HepG2 (cell line): ENCODE data around the gene MIF4GD. TPM values are rescaled to one million over a fixed set of nuclear protein-coding genes. Genes with fewer than 3 reads are reported as not detected.
A peak's percentile ranks its signal among the peaks of the same experiment; 100 is the strongest.

ENCODE experiments used
- CEBPG ChIP-seq: IDR thresholded peaks from 2 replicates; pipeline ENCODE4 v1.6.1; 2016
- GATAD2A ChIP-seq: IDR thresholded peaks from 2 replicates; pipeline ENCODE4 v1.6.1; 2016
- JUND ChIP-seq: sonication (generic); formaldehyde crosslinking; IDR thresholded peaks from 2 replicates; pipeline ENCODE4 v1.8.0; 2022; ENCODE audit warnings: mild to moderate bottlenecking, missing genetic modification reagents
- MBD4 ChIP-seq: IDR thresholded peaks from 2 replicates; pipeline ENCODE4 v1.6.1; 2012; ENCODE audit warnings: low read length, inconsistent platforms, borderline replicate concordance
- NONO ChIP-seq, 2 experiments: fragments of 450-650 bp in 1 of 2; sonication (generic) in 1 of 2; formaldehyde crosslinking in 1 of 2; IDR thresholded peaks in 1 of 2; conservative IDR thresholded peaks in 1 of 2; 2 replicates each; pipeline versions ENCODE4 v1.6.1 to v1.8.0; 2017 to 2022; ENCODE audit warnings: mild to moderate bottlenecking in 1 of 2, missing genetic modification reagents in 1 of 2, moderate library complexity in 1 of 2
- PHF20 ChIP-seq: sonication (generic); formaldehyde crosslinking; IDR thresholded peaks from 2 replicates; pipeline ENCODE4 v1.5.0; 2020; ENCODE audit warnings: mild to moderate bottlenecking, missing genetic modification reagents
- RFXAP ChIP-seq: sonication (generic); formaldehyde crosslinking; IDR thresholded peaks from 2 replicates; pipeline ENCODE4 v1.4.0; 2020; ENCODE audit warnings: missing genetic modification reagents, borderline replicate concordance
- SALL1 ChIP-seq: sonication (generic); formaldehyde crosslinking; IDR thresholded peaks from 2 replicates; pipeline ENCODE4 v1.8.0; 2022; ENCODE audit warnings: mild to moderate bottlenecking, missing genetic modification reagents
- SMC3 ChIP-seq: IDR thresholded peaks from 2 replicates; pipeline ENCODE4 v1.6.1; 2011; ENCODE audit warnings: low read length, improper control_type of control experiment
- SOX13 ChIP-seq, 3 experiments: fragments of 450-650 bp in 1 of 3; sonication (generic) in 1 of 3; formaldehyde crosslinking in 1 of 3; IDR thresholded peaks in 2 of 3; conservative IDR thresholded peaks in 1 of 3; 2 replicates each; pipeline versions ENCODE4 v1.5.0 to v1.6.1; 2016 to 2020; ENCODE audit warnings: antibody characterized with exemption in 1 of 3, mild to moderate bottlenecking in 1 of 3, missing compliant biosample characterization in 1 of 3, missing genetic modification reagents in 1 of 3, moderate library complexity in 1 of 3
- SSRP1 ChIP-seq: IDR thresholded peaks from 2 replicates; pipeline ENCODE4 v1.6.1; 2016; ENCODE audit warnings: control low read depth
- STAG1 ChIP-seq: sonication (generic); formaldehyde crosslinking; IDR thresholded peaks from 2 replicates; pipeline ENCODE4 v1.4.0; 2020; ENCODE audit warnings: missing genetic modification reagents
- TRIM24 ChIP-seq: sonication (generic); formaldehyde crosslinking; IDR thresholded peaks from 2 replicates; pipeline ENCODE4 v1.8.0; 2022; ENCODE audit warnings: mild to moderate bottlenecking, missing genetic modification reagents
- ZNF143 ChIP-seq: sonication (generic); formaldehyde crosslinking; IDR thresholded peaks from 2 replicates; pipeline ENCODE4 v1.4.0; 2020; ENCODE audit warnings: missing genetic modification reagents
- ZNF207 ChIP-seq: fragments of 450-650 bp; IDR thresholded peaks from 2 replicates; pipeline ENCODE4 v1.6.1; 2016; ENCODE audit warnings: antibody characterized with exemption, borderline replicate concordance
- ZNF232 ChIP-seq: sonication (generic); formaldehyde crosslinking; IDR thresholded peaks from 2 replicates; pipeline ENCODE4 v1.4.0; 2020; ENCODE audit warnings: missing genetic modification reagents, borderline replicate concordance
- ZNF34 ChIP-seq: sonication (generic); formaldehyde crosslinking; IDR thresholded peaks from 2 replicates; pipeline ENCODE4 v1.4.0; 2020; ENCODE audit warnings: mild to moderate bottlenecking, missing genetic modification reagents, borderline replicate concordance
- ZNF605 ChIP-seq: sonication (generic); formaldehyde crosslinking; IDR thresholded peaks from 2 replicates; pipeline ENCODE4 v1.8.0; 2022; ENCODE audit warnings: mild to moderate bottlenecking, missing genetic modification reagents
- ZNF614 ChIP-seq: IDR thresholded peaks from 2 replicates; pipeline ENCODE4 v1.6.1; 2018; ENCODE audit warnings: missing biosample characterization, missing genetic modification reagents, inconsistent platforms, borderline replicate concordance
- ZNF746 ChIP-seq: sonication (generic); formaldehyde crosslinking; IDR thresholded peaks from 2 replicates; pipeline ENCODE4 v1.8.0; 2022; ENCODE audit warnings: mild to moderate bottlenecking, missing genetic modification reagents
- ZNF777 ChIP-seq: sonication (generic); formaldehyde crosslinking; IDR thresholded peaks from 2 replicates; pipeline ENCODE4 v1.4.0; 2020; ENCODE audit warnings: missing genetic modification reagents
- polyA plus RNA-seq, 8 experiments: library from polyadenylated mRNA; depleted of rRNA in 3 of 8; stranded (reverse) in 7 of 8; unstranded in 1 of 8; fragments of >200 nt; fragmentation: Illumina TruSeq in 4 of 8; extraction: Trizol in 4 of 8; gene quantifications; 2 replicates each; pipeline versions ENCODE4 v1.2.1 to v1.2.3, GENCODE V29; 2011 to 2016; ENCODE audit warnings: low read depth in 4 of 8, missing spikeins in 1 of 8, mixed read lengths in 1 of 8; ENCODE audit not compliant: insufficient read depth in 1 of 8
- total RNA-seq, 5 experiments: library from RNA; depleted of rRNA; stranded (reverse); fragments of >200 nt; fragmentation: Illumina TruSeq; extraction: Trizol; gene quantifications; 2 replicates each; pipeline ENCODE4 v1.2.3, GENCODE V29; 2016; ENCODE audit warnings: low read depth in 1 of 5
- TF ChIP-seq, protein P1 (sequence below): sonication (generic); formaldehyde crosslinking; IDR thresholded peaks from 2 replicates; pipeline ENCODE4 v1.5.0; 2020; ENCODE audit warnings: mild to moderate bottlenecking, missing genetic modification reagents
- TF ChIP-seq, protein P2 (sequence below): sonication (generic); formaldehyde crosslinking; IDR thresholded peaks from 2 replicates; pipeline ENCODE4 v1.8.0; 2023; ENCODE audit warnings: mild to moderate bottlenecking, missing genetic modification reagents
- TF ChIP-seq, protein P3 (sequence below): sonication (generic); formaldehyde crosslinking; IDR thresholded peaks from 2 replicates; pipeline ENCODE4 v1.8.0; 2022; ENCODE audit warnings: low read depth, missing genetic modification reagents
- TF ChIP-seq, protein P4 (sequence below): sonication (generic); formaldehyde crosslinking; IDR thresholded peaks from 2 replicates; pipeline ENCODE4 v1.4.0; 2020; ENCODE audit warnings: missing genetic modification reagents

The MIF4GD gene
- total and polyA plus RNA-seq, 2 of the 13 experiments (the other 11 are each of a cell fraction or from before 2014, with no cell fraction given): 14.0 to 28.0 TPM

DNA sequence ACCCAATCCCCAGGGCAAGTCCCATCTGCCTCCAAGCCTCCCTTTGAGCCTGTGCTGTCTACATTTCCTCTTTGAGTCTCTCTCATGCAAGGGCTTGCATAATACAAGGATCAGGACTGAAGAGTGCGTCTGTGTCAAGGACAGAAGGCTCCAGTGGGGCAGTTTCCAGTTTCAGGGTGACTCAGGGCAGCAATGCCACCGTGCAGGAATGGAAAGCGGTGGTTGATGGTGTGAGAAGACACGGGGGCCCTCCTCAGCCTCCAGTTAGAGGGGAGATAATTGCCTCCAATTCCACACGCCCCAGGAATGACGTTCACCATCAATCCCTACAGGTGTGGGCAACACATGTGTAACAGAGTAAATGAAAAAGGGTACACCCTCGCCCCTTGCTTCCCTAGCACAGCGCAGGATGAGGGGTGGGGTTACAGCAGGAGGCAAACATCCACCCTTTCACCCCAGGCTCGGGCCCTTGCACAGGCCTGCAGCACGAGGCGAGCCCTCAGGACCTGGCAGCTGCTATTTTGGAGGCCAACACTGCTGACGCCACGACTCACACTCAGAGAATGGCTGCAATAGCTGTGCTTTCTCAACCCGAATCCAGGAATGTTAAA, 43.0 kb upstream of the MIF4GD start (continued):
- TF ChIP-seq, protein P1, sequence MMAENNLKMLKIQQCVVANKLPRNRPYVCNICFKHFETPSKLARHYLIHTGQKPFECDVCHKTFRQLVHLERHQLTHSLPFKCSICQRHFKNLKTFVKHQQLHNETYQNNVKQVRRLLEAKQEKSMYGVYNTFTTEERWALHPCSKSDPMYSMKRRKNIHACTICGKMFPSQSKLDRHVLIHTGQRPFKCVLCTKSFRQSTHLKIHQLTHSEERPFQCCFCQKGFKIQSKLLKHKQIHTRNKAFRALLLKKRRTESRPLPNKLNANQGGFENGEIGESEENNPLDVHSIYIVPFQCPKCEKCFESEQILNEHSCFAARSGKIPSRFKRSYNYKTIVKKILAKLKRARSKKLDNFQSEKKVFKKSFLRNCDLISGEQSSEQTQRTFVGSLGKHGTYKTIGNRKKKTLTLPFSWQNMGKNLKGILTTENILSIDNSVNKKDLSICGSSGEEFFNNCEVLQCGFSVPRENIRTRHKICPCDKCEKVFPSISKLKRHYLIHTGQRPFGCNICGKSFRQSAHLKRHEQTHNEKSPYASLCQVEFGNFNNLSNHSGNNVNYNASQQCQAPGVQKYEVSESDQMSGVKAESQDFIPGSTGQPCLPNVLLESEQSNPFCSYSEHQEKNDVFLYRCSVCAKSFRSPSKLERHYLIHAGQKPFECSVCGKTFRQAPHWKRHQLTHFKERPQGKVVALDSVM (CRISPR knock-in tag): peak; percentile 91
- 0 out of 2 replicates have a peak, but pooled peaks have one; percentile 5 for TF ChIP-seq ZNF605
- 0 out of 2 replicates have a peak, but pooled peaks have one; percentile 42 for TF ChIP-seq ZNF746 (CRISPR knock-in tag)
- TF ChIP-seq, protein P2, sequence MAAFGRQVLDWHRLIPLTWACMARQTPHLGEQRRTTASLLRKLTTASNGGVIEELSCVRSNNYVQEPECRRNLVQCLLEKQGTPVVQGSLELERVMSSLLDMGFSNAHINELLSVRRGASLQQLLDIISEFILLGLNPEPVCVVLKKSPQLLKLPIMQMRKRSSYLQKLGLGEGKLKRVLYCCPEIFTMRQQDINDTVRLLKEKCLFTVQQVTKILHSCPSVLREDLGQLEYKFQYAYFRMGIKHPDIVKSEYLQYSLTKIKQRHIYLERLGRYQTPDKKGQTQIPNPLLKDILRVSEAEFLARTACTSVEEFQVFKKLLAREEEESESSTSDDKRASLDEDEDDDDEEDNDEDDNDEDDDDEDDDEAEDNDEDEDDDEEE: no peak
- TF ChIP-seq SOX13 (IDR thresholded peaks at IDR 0.05): no peak
- peak in 1 of 2 experiments; percentile 54; a peak in 2 of 4 replicates for TF ChIP-seq SOX13 (CRISPR knock-in tag; conservative IDR thresholded peaks at IDR 0.05 in 1 of 2, IDR thresholded peaks at IDR 0.05 in 1 of 2)
- no peak for TF ChIP-seq PHF20 (CRISPR knock-in tag)
- no peak for TF ChIP-seq RFXAP (CRISPR knock-in tag)
- no peak for TF ChIP-seq ZNF777
- 0 out of 2 replicates have a peak, but pooled peaks have one; percentile 47 for TF ChIP-seq SSRP1
- peak; percentile 5; the same call in 1 of the 2 replicates for TF ChIP-seq STAG1 (CRISPR knock-in tag)
- no peak for TF ChIP-seq ZNF232
- TF ChIP-seq SALL1 (CRISPR knock-in tag): peak; percentile 42; the same call in 1 of the 2 replicates
- 0 out of 2 replicates have a peak, but pooled peaks have one; percentile 18 for TF ChIP-seq ZNF614
- peak; percentile 92 for TF ChIP-seq CEBPG
- no peak for TF ChIP-seq MBD4
- peak; percentile 82 for TF ChIP-seq GATAD2A
- TF ChIP-seq SMC3: peak; percentile 24; the same call in 1 of the 2 replicates
- TF ChIP-seq ZNF143 (CRISPR knock-in tag): no peak
- no peak for TF ChIP-seq NONO (IDR thresholded peaks at IDR 0.05)
- TF ChIP-seq NONO (CRISPR knock-in tag; conservative IDR thresholded peaks at IDR 0.05): 0 out of 2 replicates have a peak, but pooled peaks have one; percentile 4
- no peak for TF ChIP-seq ZNF207
- no peak for TF ChIP-seq TRIM24 (CRISPR knock-in tag)
- no peak for TF ChIP-seq ZNF34 (CRISPR knock-in tag)
- no peak for TF ChIP-seq JUND
- TF ChIP-seq, protein P3, sequence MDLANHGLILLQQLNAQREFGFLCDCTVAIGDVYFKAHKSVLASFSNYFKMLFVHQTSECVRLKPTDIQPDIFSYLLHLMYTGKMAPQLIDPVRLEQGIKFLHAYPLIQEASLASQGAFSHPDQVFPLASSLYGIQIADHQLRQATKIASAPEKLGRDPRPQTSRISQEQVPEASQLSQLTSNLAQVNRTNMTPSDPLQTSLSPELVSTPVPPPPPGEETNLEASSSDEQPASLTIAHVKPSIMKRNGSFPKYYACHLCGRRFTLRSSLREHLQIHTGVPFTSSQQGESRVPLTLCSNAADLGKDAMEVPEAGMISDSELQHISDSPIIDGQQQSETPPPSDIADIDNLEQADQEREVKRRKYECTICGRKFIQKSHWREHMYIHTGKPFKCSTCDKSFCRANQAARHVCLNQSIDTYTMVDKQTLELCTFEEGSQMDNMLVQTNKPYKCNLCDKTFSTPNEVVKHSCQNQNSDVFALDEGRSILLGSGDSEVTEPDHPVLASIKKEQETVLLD (CRISPR knock-in tag): no peak
- TF ChIP-seq, protein P4, sequence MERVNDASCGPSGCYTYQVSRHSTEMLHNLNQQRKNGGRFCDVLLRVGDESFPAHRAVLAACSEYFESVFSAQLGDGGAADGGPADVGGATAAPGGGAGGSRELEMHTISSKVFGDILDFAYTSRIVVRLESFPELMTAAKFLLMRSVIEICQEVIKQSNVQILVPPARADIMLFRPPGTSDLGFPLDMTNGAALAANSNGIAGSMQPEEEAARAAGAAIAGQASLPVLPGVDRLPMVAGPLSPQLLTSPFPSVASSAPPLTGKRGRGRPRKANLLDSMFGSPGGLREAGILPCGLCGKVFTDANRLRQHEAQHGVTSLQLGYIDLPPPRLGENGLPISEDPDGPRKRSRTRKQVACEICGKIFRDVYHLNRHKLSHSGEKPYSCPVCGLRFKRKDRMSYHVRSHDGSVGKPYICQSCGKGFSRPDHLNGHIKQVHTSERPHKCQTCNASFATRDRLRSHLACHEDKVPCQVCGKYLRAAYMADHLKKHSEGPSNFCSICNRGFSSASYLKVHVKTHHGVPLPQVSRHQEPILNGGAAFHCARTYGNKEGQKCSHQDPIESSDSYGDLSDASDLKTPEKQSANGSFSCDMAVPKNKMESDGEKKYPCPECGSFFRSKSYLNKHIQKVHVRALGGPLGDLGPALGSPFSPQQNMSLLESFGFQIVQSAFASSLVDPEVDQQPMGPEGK (CRISPR knock-in tag): peak; percentile 16; the same call in 1 of the 2 replicates
